GM18873 (cell line): ENCODE data around the gene MTHFD1L.
"Not testable (repeated sequence)": the region's sequence is repeated elsewhere in the genome, so short reads cannot be mapped to it uniquely, and the experiment has no call there.

Source experiments
- ATAC-seq: cut with Tn5 transposase; IDR thresholded peaks from one replicate; pipeline ENCODE4 v1.9.1; 2021; ENCODE audit warnings: mild to moderate bottlenecking, moderate library complexity, moderate number of reproducible peaks; ENCODE audit not compliant: unreplicated experiment, low FRiP score

MTHFD1L gene

DNA sequence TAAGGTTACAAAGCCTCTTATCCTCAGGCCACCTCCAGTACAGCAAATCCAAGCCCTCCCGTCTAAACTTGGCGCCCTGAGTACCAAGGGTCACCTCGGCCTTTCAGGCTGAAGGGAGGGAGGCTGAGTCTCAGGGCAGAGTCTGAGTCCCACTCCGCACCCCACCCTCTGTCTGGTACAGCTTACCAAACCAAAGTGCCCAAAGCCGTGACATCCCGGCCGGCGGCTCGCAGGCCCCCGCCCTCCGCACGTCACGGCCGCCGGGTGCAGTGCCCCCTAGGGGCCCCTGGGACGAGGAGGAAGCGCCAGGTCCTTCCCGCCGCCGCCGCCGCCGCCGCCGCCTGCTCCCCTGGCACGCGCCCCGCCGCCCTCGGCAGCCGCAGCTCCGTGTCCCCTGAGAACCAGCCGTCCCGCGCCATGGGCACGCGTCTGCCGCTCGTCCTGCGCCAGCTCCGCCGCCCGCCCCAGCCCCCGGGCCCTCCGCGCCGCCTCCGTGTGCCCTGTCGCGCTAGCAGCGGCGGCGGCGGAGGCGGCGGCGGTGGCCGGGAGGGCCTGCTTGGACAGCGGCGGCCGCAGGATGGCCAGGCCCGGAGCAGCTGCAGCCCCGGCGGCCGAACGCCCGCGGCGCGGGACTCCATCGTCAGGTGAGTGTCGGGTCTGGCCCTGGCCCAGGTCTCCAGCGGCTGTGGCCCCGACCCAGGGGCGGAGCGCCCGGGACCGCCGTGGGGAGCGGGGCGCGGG, at the start of gene MTHFD1L:
Gene MTHFD1L (plus strand): TSS at position 297 of the 741 bp plus-strand sequence. CDS start 121 bp downstream, at position 418.
- ATAC-seq, result peak; percentile 78

DNA sequence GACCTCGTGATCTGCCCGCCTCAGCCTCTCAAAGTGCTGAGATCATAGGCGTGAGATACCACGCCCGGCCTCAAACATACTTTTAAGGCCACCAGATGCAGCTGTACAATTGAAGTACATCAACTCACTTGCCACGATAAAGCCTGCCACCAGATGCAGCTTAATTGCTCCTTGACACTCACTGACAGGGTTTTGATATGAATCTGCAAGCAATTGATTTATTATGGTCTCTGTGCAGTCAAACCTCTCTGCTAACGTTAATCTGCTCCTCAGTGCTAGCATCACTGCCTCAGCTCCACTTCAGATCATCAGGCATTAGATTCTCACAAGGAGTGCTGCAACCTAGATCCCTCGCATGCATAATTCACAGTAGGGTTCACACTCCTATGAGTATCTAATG, 48.9 kb upstream of the MTHFD1L start:
- not testable (repeated sequence) for ATAC-seq

DNA sequence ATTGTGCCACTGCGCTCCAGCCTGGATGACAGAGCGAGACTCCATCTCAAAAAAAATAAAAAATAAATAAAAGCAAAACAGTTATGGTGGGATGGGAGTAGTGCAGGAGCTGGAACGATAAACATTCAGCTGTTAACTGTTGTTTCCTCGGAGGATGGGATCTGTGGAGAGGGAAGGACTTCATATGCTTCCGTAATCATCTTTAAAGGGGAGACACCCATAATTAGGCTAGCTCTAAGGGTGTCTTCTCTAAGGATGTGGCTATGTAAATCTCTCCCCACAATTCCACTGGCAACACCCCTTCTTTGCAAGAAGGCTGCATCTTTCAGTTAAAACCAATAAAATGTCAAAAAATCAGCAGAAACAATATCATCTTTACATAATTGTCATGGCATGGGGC, 42.6 kb upstream of the MTHFD1L start:
- no peak for ATAC-seq

DNA sequence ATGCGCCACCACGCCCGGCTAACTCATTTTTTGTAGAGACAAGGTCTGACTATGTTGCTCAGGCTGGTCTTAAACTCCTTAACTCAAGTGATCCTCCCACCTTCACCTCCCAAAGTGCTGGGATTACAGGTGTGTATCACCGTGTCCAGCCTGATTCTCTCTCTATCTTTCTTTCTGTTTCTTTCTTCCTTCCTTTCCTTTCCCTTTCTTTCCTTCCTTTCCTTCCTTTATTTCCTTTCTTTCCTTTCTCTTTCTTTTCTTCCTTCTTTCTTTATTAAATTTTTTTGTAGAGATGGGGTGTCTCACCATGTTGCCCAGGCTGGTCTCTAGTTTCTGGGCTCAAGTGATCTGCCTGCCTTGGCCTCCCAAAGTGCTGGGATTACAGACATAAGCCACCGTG, 38.7 kb upstream of the MTHFD1L start:
- no peak for ATAC-seq

DNA sequence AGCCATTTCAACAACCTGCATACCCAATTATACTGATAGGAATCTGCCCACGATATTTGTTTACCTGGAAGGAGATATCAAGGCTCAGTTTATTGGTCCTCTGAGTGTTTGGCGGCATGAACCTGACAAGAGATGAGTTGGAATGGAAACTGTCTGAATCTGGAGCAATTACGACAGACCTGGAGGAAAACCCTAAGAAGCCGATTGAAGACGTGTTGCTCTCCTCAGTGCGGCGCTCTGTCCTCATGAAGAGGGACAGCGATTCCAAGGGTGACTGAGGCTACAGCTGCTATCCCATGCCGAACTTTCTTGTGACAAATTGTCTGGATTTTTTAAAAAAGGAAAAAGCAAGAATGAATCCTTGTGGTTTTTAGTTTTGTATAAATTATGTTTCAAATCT, 37.4 kb upstream of the MTHFD1L start:
- ATAC-seq, result not testable (repeated sequence)

DNA sequence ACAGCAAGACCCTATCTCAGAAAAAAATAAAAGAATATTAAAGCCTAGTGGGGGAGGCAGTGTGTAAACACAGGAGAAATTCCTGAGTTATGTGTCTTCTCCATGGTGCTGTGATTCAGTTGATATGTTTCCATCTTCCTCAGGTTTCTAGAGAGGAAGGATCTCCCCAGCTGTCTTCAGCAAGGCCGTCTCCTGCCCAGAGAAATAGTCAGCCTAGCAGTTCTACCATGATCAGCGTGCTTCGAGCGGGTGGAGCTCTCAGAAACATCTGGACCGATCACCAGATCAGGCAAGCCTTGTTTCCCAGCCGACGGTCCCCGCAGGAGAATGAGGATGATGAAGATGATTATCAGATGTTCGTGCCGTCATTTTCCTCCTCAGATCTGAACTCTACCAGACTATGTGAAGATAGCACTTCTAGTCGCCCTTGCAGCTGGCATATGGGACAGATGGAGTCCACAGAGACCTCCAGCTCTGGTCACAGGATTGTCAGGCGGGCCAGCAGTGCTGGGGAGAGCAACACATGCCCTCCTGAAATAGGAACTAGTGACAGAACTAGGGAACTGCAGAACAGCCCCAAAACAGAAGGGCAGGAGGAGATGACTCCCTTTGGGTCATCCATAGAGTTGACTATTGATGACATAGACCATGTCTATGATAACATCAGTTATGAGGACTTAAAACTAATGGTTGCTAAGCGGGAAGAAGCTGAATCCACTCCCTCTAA, 34.9 kb upstream of the MTHFD1L start:
- no peak for ATAC-seq

DNA sequence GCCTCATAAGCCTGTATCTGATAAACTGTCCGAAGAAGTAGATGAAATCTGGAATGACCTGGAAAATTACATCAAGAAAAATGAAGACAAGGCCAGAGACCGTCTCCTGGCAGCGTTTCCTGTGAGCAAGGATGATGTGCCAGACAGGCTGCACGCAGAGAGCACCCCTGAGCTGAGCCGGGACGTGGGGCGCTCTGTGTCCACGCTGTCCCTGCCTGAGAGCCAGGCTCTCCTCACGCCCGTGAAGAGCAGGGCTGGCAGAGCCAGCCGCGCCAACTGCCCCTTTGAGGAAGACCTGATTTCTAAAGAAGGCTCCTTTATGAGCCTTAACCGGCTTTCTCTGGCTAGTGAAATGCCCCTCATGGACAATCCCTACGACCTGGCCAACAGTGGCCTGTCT, 33.9 kb upstream of the MTHFD1L start:
- ATAC-seq, result no peak

DNA sequence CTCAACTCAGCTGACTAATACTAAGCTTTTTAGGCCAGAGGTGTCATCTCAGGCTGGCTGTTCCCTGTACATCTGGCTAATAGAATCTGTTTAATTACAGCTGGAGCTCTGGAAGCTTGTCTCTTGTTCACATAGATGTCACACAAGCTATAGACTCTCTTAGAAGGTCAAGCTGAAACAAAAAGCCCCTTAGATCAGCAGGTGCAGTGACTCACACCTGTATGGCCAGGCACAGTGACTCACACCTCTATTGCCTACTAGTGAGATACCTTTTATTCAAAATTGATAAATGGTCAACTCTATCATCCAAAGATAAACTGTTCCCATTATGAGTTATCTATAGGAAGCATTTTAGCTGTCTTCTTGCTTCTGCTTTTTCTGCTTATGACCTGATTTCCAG, 29.9 kb upstream of the MTHFD1L start:
- no peak for ATAC-seq

DNA sequence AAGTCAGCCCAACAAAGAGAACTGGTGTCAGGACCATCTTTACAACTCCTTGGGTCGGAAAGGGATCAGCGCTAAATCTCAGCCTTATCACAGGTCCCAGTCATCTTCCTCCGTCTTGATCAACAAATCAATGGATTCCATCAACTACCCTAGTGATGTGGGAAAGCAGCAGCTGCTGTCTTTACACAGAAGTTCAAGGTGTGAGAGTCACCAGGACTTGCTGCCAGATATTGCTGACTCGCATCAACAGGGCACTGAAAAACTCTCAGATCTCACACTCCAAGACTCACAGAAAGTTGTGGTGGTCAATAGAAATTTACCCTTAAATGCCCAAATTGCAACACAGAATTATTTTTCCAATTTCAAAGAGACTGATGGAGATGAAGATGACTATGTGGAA, 25.3 kb upstream of the MTHFD1L start:
- no peak for ATAC-seq

DNA sequence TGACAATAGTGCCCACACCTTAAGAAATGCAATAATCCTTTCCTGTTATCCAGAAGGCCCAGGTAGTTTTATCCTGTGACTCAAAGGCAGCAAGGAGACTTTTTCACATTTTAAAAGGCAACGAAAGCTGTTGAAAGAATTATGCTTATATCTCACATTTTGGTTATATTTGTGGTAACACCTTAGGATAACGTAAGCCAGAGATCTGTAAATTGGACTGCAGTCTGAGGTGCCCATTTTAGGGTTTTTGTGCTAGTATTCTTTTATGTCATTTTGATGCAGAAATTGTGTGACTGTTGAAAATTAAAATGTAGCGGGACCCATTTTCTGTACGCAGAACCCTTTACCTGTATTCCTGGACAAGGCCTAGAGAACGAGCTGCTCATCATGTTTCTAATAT, 24.3 kb upstream of the MTHFD1L start:
- no peak for ATAC-seq

DNA sequence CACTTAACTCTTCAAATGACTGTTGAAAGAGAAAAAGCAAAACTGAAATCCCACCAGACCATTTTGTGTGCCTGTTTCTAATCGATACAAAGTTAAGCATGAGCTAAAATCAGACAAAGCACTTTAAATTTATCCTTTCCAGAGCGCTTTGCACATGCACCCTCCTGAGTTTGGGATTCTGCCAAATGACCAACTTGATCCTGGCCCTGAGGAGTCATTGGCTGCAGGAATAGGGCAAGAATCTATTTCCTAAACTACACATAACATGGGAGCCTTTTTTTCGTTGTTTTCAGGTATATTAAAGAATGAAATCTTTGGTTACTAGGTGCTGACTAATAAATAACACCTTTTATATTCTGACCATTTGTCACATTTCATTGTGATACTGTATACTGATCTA, 23.8 kb upstream of the MTHFD1L start:
- no peak for ATAC-seq

DNA sequence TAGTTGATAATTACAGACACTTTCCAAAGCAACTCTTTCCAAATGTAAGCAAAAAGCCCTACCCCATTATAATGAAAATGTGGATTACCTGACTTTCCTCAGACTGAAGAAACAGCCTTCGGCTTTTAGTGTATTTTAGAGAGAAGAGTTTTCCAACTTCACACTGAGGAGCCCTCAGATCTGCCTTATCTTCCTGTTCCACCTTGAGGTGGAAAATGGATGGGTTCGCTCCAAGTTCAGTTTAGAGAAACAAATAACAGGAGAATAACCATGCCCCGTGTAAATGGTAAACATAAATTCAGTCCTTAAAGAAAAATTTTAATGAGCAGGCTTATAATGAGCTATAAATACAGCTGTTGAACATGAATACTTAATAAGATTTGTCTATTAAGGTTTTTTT, 21.1 kb upstream of the MTHFD1L start:
- ATAC-seq, result no peak

DNA sequence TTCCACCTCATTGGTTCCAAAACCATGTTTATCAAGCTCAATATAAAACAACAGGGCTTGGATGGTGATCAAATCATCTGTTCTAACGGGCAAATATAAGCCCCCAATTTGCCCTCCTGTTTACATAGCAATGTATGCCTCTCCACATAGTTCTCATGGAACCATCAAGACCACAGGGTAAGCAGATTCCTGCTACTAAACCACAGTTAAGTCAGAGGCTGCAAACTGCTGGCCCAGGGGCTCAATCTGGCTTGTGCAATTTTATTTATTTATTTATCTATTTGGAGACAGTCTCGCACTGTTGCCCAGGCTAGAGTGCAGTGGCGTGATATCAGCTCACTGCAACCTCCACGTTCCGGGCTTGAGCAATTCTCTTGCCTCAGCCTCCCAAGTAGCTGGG, 18.9 kb upstream of the MTHFD1L start:
- ATAC-seq, result no peak

DNA sequence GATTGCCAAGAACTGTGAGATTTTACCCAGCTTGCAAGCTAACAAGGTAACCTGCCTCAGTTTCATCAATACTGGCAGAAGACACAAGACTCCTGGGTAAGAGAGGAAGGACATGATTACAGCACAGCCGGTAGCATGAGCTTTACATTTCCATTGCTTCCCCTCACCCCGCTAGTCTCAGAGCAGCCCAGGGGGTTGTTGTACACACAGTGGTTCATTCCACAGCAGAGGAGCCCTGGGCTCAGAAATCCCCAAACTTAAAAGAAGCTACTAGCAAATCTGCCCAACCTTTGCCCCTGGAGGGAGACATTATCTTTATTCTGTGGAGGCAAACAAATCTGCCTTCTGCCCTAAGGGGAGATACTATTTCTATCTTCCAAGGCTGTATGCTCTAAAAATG, 17.1 kb upstream of the MTHFD1L start:
- ATAC-seq, result no peak

DNA sequence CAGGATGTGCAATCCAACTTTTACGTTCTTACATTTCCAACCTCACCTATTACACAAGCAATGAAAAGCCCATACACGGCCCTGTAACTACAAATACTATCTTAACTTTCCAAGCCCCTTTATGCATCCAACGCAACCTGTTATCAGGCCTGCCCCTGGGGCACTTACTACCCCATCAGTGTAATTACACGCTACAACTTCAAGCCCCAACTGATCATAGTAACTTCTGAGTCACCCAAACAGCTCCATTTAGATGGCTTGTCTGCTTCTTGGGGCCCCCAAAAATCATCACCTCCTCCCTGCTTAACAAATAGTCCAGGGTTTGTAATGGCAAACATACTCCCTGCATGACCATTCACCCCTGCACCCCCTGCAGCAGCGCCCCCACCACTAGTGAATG, 11.1 kb upstream of the MTHFD1L start:
- not testable (repeated sequence) for ATAC-seq

DNA sequence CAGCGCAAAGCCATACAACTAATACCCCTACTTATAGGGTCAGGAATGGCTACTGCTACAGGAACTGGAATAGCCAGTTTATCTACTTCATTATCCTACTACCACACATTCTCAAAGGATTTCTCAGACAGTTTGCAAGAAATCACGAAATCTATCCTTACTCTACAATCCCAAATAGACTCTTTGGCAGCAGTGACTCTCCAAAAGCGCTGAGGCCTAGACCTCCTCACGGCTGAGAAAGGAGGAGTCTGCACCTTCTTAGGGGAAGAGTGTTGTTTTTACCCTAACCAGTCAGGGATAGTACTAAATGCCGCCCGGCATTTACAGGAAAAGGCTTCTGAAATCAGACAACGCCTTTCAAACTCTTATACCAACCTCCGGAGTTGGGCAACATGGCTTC, 10.3 kb upstream of the MTHFD1L start:
- not testable (repeated sequence) for ATAC-seq

DNA sequence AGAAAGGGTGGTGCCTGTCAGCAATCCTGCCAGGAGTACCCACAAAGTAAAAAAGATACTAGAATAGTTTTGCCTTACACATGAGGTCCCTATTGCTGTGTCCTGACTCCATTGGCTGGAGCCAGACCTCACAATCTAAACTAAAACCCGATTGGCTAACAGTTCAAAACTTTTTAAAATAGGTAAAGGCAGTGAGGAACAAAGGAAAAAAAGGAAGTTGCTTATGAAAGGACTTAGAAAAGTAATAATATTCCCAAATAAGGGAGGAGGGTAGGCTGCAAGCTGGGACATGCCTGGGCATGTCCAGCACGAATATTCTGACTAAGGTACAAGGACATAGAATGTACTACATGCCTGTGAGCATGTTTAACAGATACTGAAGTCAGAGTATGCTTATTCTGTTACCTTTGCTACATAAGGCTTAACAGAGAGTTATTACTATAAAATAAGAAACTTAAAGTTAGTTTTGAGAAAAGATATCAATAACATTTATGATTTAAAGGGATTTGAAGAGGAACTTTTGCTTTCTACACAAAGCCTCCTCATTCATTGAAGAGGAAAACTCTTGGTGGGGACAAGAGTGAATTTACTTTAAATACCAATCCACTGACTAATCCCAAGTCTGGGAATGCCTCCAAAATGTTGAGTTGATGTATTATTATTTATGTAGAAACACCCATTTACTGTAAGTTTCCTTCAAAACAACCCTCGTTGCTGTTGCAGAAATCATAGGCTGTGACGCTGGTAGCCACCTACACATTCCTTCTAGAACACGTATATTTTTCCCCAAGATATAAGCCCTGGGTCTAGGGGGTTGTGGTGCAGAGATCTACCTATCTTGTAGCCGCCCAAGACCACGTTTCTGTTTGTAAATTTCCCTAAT, 8.2 kb upstream of the MTHFD1L start:
- ATAC-seq, result no peak

DNA sequence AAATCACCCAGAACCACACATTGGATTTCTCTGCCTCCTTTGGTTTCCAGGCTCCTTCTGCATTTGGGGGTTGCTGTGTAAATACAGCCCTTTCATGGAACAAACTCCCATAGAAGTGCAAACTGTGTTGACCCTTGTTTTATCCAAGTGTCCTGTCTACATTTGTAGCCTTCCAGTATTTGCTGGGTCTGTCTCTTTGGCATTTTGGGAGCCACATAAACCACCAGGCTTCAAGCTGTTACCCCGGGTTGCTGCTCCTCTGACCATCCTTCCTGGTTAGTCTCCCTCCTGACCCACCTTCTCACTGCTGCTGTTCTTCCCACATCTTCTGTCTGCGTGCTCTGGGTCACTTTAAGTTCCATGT, 7.6 kb upstream of the MTHFD1L start:
- no peak for ATAC-seq

DNA sequence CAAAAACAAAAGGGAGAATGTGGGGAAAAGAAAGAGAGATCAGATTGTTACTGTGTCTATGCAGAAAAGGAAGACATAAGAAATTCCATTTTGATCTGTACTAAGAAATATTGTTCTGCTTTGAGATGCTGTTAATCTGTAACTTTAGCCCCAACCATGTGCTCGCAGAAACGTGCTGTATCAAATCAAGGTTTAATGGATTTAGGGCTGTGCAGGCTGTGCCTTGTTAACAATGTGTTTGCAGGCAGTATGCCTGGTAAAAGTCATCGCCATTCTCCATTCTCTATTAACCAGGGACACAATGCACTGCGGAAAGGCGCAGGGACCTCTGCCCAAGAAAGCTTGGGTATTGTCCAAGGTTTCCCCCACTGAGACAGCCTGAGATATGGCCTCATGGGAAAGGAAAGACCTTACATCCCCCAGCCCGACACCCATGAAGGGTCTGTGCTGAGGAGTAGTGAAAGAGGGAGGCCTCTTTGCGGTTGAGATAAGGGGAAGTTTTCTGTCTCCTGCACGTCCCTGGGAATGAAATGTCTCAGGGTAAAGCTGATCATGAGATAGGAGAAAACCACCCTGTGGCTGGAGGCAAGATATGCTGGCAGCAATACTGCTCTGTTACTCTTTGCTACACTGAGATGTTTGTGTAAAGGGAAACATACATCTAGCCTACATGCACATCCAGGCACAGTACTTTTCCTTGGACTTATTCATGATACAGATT, 3.9 kb upstream of the MTHFD1L start:
- ATAC-seq, result not testable (repeated sequence)

DNA sequence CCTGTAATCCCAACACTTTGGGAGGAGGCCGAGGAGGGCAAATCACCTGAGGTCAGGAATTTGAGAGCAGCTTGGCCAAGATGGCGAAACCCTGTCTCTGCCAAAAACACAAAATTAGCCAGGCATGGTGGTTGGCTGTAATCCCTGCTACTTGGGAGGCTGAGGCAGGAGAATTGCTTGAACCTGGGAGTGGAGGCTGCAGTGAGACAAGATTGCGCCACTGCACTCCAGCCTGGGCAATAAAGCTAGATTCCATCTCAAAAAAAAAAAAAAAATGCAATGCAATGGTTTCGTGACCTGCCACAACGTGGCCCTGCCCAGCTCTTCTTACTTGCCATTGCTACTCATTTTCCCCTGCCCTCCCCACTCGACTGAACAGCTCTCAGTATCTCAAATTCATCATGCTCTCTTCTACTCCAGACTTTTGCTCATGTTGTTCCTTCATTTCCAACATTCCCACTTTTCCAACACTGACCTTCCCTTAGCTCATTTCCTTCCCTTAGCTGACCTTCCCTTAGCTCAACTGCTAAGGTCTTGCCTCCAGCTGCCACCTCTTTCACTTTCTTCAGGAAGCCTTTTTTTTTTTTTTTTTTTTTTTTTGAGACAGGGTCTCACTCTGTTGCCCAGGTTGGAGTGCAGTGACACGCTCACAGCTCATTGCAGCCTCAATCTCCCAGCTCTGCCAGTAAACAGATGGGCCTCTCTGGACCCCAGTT, 2.1 kb upstream of the MTHFD1L start:
- ATAC-seq, result no peak
